ENCODE data around the gene MRPL27.
"Not testable (repeated sequence)": the region's sequence is repeated elsewhere in the genome, so short reads cannot be mapped to it uniquely, and the experiment has no call there.

The MRPL27 gene

GRCh38 chr17:50344731-50345365, 28.1 kb downstream of the MRPL27 start:
- no peak for DNase-seq

- no peak for DNase-seq
Measured at GRCh38 chr17:50339381-50339780, 33.6 kb downstream of the MRPL27 start.

GRCh38 chr17:50338645-50339044, 34.3 kb downstream of the MRPL27 start:
- DNase-seq: no peak

- DNase-seq: no peak
Measured at GRCh38 chr17:50337956-50338355, 35.0 kb downstream of the MRPL27 start.

- DNase-seq: not testable (repeated sequence)
Measured at GRCh38 chr17:50333291-50334057, 39.5 kb downstream of the MRPL27 start.

- no peak for DNase-seq
Measured at GRCh38 chr17:50332196-50332595, 40.8 kb downstream of the MRPL27 start.

GRCh38 chr17:50331085-50331791, 41.7 kb downstream of the MRPL27 start:
- no peak for DNase-seq

- DNase-seq: no peak
Measured at GRCh38 chr17:50330151-50330775, 42.7 kb downstream of the MRPL27 start.

GRCh38 chr17:50329716-50330115, 43.3 kb downstream of the MRPL27 start:
- DNase-seq: no peak

GRCh38 chr17:50328363-50329325, 44.3 kb downstream of the MRPL27 start:
- DNase-seq: no peak

GRCh38 chr17:50326831-50327364, 46.1 kb downstream of the MRPL27 start:
- no peak for DNase-seq

- no peak for DNase-seq
Measured at GRCh38 chr17:50325906-50326305, 47.1 kb downstream of the MRPL27 start.

GRCh38 chr17:50323060-50323459, 49.9 kb downstream of the MRPL27 start:
- no peak for DNase-seq

- DNase-seq: no peak
Measured at GRCh38 chr17:50322271-50322670, 50.7 kb downstream of the MRPL27 start.

GRCh38 chr17:50319306-50320004, 53.5 kb downstream of the MRPL27 start:
- DNase-seq: no peak

- no peak for DNase-seq
Measured at GRCh38 chr17:50318501-50319285, 54.3 kb downstream of the MRPL27 start.
